ENCODE results near the gene KIAA1143. TPM values are rescaled to one million over a fixed set of nuclear protein-coding genes. Genes with fewer than 3 reads are reported as not detected.

KIAA1143 gene
- total RNA-seq, 3 donors from 2014 or later: 25.6 to 35.9 (median 31.5) TPM

GRCh38 chr3:44712455-44713075, 48.9 kb downstream of the KIAA1143 start, which contains the start of gene ZNF502:
ZNF502 (plus strand) TSS chr3:44712660; CDS start chr3:44720262, 7,602 bp downstream.
- peak; percentile 67 to 75 for DNase-seq (ENCODE audit: low spot score in 2 of 2)
- intact Hi-C loops (cut with DNase I; ENCODE audit: low total_unique reads): no loop called here
- peak; percentile 12 to 54 (median 16) for TF ChIP-seq POLR2AphosphoS5 (IDR thresholded peaks at IDR 0.05)
- no peak for TF ChIP-seq POLR2A (IDR thresholded peaks at IDR 0.05)
- TF ChIP-seq, protein P1, sequence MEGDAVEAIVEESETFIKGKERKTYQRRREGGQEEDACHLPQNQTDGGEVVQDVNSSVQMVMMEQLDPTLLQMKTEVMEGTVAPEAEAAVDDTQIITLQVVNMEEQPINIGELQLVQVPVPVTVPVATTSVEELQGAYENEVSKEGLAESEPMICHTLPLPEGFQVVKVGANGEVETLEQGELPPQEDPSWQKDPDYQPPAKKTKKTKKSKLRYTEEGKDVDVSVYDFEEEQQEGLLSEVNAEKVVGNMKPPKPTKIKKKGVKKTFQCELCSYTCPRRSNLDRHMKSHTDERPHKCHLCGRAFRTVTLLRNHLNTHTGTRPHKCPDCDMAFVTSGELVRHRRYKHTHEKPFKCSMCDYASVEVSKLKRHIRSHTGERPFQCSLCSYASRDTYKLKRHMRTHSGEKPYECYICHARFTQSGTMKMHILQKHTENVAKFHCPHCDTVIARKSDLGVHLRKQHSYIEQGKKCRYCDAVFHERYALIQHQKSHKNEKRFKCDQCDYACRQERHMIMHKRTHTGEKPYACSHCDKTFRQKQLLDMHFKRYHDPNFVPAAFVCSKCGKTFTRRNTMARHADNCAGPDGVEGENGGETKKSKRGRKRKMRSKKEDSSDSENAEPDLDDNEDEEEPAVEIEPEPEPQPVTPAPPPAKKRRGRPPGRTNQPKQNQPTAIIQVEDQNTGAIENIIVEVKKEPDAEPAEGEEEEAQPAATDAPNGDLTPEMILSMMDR (IDR thresholded peaks at IDR 0.05): peak in 2 of 3 donors; percentile 26 to 37
- Histone ChIP-seq H3K27me3 (no peaks in the 10 kb centered on the region), H3K9me3 (peaks cover 27 to 37% of the 10 kb centered on the region in 2 donors), H3K27ac (peak within 1 kb of the TSS; percentile 80), H3K4me1 (no peaks in the 10 kb centered on the region), H3K4me3 (peak within 1 kb of the TSS; percentile 90 to 97 (median 91)), H3K36me3 (peaks cover 10% of the 10 kb centered on the region)

Other genes starting within 250 kb of the KIAA1143 start
- gene ZKSCAN7, start 206.4 kb downstream of the KIAA1143 start, total RNA-seq: 10 to 100 TPM in 1 of 3 donors, 1 to 10 TPM in 2; 5.2 to 11.0 (median 6.7) TPM
- 1 to 10 TPM; 2.0 to 4.0 (median 3.1) TPM for gene ZNF660, start 176.7 kb downstream of the KIAA1143 start, total RNA-seq
- 10 to 100 TPM; 18.0 to 26.2 (median 18.4) TPM for gene ZNF197, start 136.6 kb downstream of the KIAA1143 start, total RNA-seq
- 10 to 100 TPM in 2 of 3 donors, 1 to 10 TPM in 1; 8.8 to 18.7 (median 13.1) TPM for gene ZNF35, start 112.9 kb downstream of the KIAA1143 start, total RNA-seq
- 1 to 10 TPM; 4.6 to 9.5 (median 6.6) TPM for gene ZNF502, start 49.0 kb downstream of the KIAA1143 start, total RNA-seq
- gene ZNF501, start 32.0 kb downstream of the KIAA1143 start, total RNA-seq: 1 to 10 TPM; 4.9 to 9.1 (median 5.4) TPM
- gene KIF15, start 175 bp upstream of the KIAA1143 start, total RNA-seq: 1 to 10 TPM in 1 of 3 donors, under 1 TPM in 2; 0.66 to 1.1 (median 0.73) TPM
- 10 to 100 TPM; 12.8 to 28.6 (median 20.3) TPM for gene TMEM42, start 100.3 kb upstream of the KIAA1143 start, total RNA-seq
- under 1 TPM in 1 of 3 donors, not detected in 2; 0.16 TPM for gene TGM4, start 113.0 kb upstream of the KIAA1143 start, total RNA-seq
- gene ZDHHC3, start 214.6 kb upstream of the KIAA1143 start, total RNA-seq: 100 to 1,000 TPM in 1 of 3 donors, 10 to 100 TPM in 2; 69.5 to 120 (median 71.9) TPM
- 10 to 100 TPM; 39.0 to 54.9 (median 43.0) TPM for gene EXOSC7, start 214.6 kb upstream of the KIAA1143 start, total RNA-seq

Data from breast epithelium (tissue), 4 donors.